K562 (cell line): ENCODE measurements around the gene MPRIP. TPM values are rescaled to one million over a fixed set of nuclear protein-coding genes. Genes with fewer than 3 reads are reported as not detected.

Experiments used
- ATAC-seq: fragments of 200-7000 bp; cut with Tn5 transposase; 3 replicates; pipeline ENCODE4 v1.9.1; 2020; ENCODE audit warnings: moderate library complexity
- BruUV-seq: library from RNA; stranded (reverse); fragments of 400-500 nt; replicated peaks from 2 replicates; lab custom pipeline; 2021; lab: Mats Ljungman, UMichigan
- CTCF ChIA-PET: fragments of 300-600 bp; formaldehyde crosslinking; extraction: SDS; loops from one replicate; lab custom pipeline; 2021; ENCODE audit warnings: low intra/inter-chr PET ratio; lab: Yijun Ruan, JAX
- POLR2A ChIA-PET: fragments of 300-600, 350-650 bp; sonication (Branson Sonifier 250); formaldehyde crosslinking; extraction: SDS; loops from one replicate; lab custom pipeline; 2021; ENCODE audit warnings: antibody characterized with exemption, inconsistent platforms; lab: Yijun Ruan, JAX
- DNase-seq, 4 experiments: peaks; one replicate each; pipeline versions ENCODE4 v3.0.0 to v3.0.0-alpha.2; 2011 to 2018; ENCODE audit warnings: low spot score in 3 of 4, mixed read lengths in 3 of 4; ENCODE audit errors: extremely low read depth in 1 of 4
- FAIRE-seq: peaks from 2 replicates; lab custom pipeline; 2011; peaks lifted over from hg19 to GRCh38; lab: Jason Lieb, UNC
- H2AFZ ChIP-seq: 2 replicates; pipeline ENCODE4 v1.6.0; 2011; ENCODE audit warnings: low read depth, low read length, control low read depth, inconsistent platforms
- H3K27ac ChIP-seq: fragments of 200-600 bp; 3 replicates; pipeline ENCODE4 v1.8.0; 2011; ENCODE audit warnings: low read depth, mild to moderate bottlenecking, control low read depth, inconsistent platforms, low read length, moderate library complexity, mixed read lengths; ENCODE audit errors: extremely low read depth
- H3K27me3 ChIP-seq, 2 experiments: fragments of 300-600 bp in 1 of 2; 2 replicates in 1 of 2; 3 replicates in 1 of 2; pipeline versions ENCODE4 v1.6.0 to v1.8.0; 2011; ENCODE audit warnings: inconsistent platforms in 2 of 2, low read length in 2 of 2, mild to moderate bottlenecking in 1 of 2, mixed read lengths in 1 of 2, moderate library complexity in 1 of 2; ENCODE audit not compliant: control insufficient read depth in 2 of 2, insufficient read depth in 2 of 2
- H3K36me3 ChIP-seq: fragments of 300-600 bp; 3 replicates; pipeline ENCODE4 v1.8.0; 2011; ENCODE audit warnings: mild to moderate bottlenecking, low read length, inconsistent platforms; ENCODE audit not compliant: control insufficient read depth, insufficient read depth
- H3K4me1 ChIP-seq, 2 experiments: fragments of 200-600 bp in 1 of 2; replicated peaks in 1 of 2; 2 replicates in 1 of 2; 3 replicates in 1 of 2; pipeline versions ENCODE4 v1.5.1 to v1.8.0; 2011; ENCODE audit warnings: inconsistent platforms in 2 of 2, low read length in 2 of 2, mild to moderate bottlenecking in 1 of 2, mixed read lengths in 1 of 2, moderate library complexity in 1 of 2; ENCODE audit not compliant: control insufficient read depth in 2 of 2, insufficient read depth in 2 of 2
- H3K4me2 ChIP-seq: 2 replicates; pipeline ENCODE4 v1.6.1; 2011; ENCODE audit warnings: low read length, control low read depth, inconsistent platforms, mixed read lengths; ENCODE audit not compliant: insufficient read depth
- H3K4me3 ChIP-seq: fragments of 200-600 bp; sonication (generic), shearing (Covaris generic); 2 replicates; pipeline ENCODE4 v1.5.1; 2016; ENCODE audit warnings: control low read depth, inconsistent platforms
- H3K79me2 ChIP-seq: fragments of 200-600 bp; 3 replicates; pipeline ENCODE4 v1.8.0; 2011; ENCODE audit warnings: low read length, inconsistent platforms; ENCODE audit not compliant: control insufficient read depth, insufficient read depth
- H3K9ac ChIP-seq, 2 experiments: 2 replicates each; pipeline versions ENCODE4 v1.6.0 to v1.6.1; 2011; ENCODE audit warnings: low read depth in 2 of 2, low read length in 2 of 2, control low read depth in 1 of 2, inconsistent platforms in 1 of 2, mild to moderate bottlenecking in 1 of 2, mixed read lengths in 1 of 2; ENCODE audit not compliant: insufficient read depth in 1 of 2
- H3K9me1 ChIP-seq: one replicate; pipeline ENCODE4 v1.6.0; 2011; ENCODE audit warnings: inconsistent platforms, mild to moderate bottlenecking, low read length, moderate library complexity; ENCODE audit not compliant: control insufficient read depth, insufficient read depth
- H3K9me3 ChIP-seq: replicated peaks from 2 replicates; pipeline ENCODE4 v1.5.1; 2011; ENCODE audit warnings: low read depth, low read length, inconsistent platforms; ENCODE audit not compliant: control insufficient read depth, insufficient read depth
- H4K20me1 ChIP-seq: replicated peaks from 2 replicates; pipeline ENCODE4 v1.6.1; 2011; ENCODE audit warnings: low read length, inconsistent platforms, mixed read lengths; ENCODE audit not compliant: control insufficient read depth, insufficient read depth
- CBX2 ChIP-seq: fragments of 200-600 bp; sonication (generic); IDR thresholded peaks from one replicate; pipeline ENCODE4 v1.6.1; 2012; ENCODE audit warnings: mild to moderate bottlenecking, low read length, inconsistent platforms; ENCODE audit not compliant: insufficient read depth, poor library complexity, severe bottlenecking
- PCBP1 ChIP-seq: fragments of 200-400 bp; formaldehyde crosslinking; IDR thresholded peaks from 2 replicates; pipeline ENCODE4 v1.6.1; 2018; ENCODE audit warnings: mild to moderate bottlenecking, low read depth, low read length; ENCODE audit not compliant: poor library complexity, severe bottlenecking
- WGBS: fragments of 100-300 bp; shearing (Covaris generic); methylation state at CpG from one replicate; pipeline ENCODE4 v1.1.6; 2016; ENCODE audit warnings: low coverage, mixed read lengths; ENCODE audit not compliant: insufficient coverage; ENCODE audit errors: missing lambda C conversion rate; 5-methylcytosine and 5-hydroxymethylcytosine counted together
- in situ Hi-C: fragments of 300-500 bp; cut with MboI; formaldehyde crosslinking; loops from 4 replicates; pipeline ENCODE4 v1.15.0; 2018; ENCODE audit warnings: inconsistent platforms, mixed read lengths
- intact Hi-C: fragments of 100-400 bp; cut with micrococcal nuclease; formaldehyde crosslinking; loops from 2 replicates; pipeline ENCODE4 v1.14.2; 2022
- polyA plus RNA-seq, 8 experiments: library from polyadenylated mRNA; depleted of rRNA in 4 of 8; stranded (reverse) in 5 of 8; unstranded in 3 of 8; fragments of >200 nt; fragmentation: Nextera tagmentation in 2 of 8; fragmentation: Illumina TruSeq in 1 of 8; extraction: Ambion mirVana in 2 of 8; extraction: Trizol in 1 of 8; gene quantifications; 2 replicates each; pipeline versions ENCODE4 v1.2.1 to v1.2.3, GENCODE V29; 2011 to 2014; ENCODE audit warnings: inconsistent platforms in 1 of 8, missing spikeins in 1 of 8
- total RNA-seq, 7 experiments: library from RNA; depleted of rRNA in 6 of 7; stranded (reverse); fragments of >200 nt in 6 of 7; fragmentation: Illumina TruSeq in 2 of 7; extraction: Trizol in 2 of 7; gene quantifications; 2 replicates each; pipeline versions ENCODE4 v1.2.1 to v1.2.3, GENCODE V29; 2011 to 2021; ENCODE audit warnings: low replicate concordance in 1 of 7
- TF ChIP-seq, protein P1 (sequence below): IDR thresholded peaks from 2 replicates; pipeline ENCODE4 v1.6.1; 2014; ENCODE audit warnings: antibody characterized with exemption

MPRIP gene
- total and polyA plus RNA-seq, 9 of the 15 experiments (the other 6 are each of a cell fraction or from before 2014, with no cell fraction given), result 10.0 to 72.6 (median 30.1) TPM

DNA sequence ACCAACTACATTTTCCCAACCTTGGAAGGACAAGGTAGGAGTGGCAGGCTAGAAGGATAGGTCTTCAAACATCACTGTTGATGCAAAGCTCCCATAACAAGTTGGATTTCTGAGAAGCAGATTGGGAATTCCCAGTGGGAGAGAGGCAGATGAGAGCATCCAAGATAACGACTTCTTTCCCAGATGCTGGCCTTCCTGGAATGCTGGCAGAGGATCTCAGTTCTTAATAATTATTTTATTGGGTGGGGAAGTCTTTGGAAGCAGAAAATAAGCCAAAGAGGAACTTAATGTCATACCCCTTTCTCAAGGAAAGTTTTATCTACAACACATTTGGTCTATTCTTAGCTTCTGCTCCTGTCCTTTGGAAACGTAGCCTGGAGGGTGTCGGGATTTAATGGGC lies 64.5 kb downstream of the MPRIP start (continued):
- TF ChIP-seq CBX2, result no peak
- TF ChIP-seq, protein P1, sequence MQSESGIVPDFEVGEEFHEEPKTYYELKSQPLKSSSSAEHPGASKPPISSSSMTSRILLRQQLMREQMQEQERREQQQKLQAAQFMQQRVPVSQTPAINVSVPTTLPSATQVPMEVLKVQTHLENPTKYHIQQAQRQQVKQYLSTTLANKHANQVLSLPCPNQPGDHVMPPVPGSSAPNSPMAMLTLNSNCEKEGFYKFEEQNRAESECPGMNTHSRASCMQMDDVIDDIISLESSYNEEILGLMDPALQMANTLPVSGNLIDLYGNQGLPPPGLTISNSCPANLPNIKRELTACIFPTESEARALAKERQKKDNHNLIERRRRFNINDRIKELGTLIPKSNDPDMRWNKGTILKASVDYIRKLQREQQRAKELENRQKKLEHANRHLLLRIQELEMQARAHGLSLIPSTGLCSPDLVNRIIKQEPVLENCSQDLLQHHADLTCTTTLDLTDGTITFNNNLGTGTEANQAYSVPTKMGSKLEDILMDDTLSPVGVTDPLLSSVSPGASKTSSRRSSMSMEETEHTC, result no peak

DNA sequence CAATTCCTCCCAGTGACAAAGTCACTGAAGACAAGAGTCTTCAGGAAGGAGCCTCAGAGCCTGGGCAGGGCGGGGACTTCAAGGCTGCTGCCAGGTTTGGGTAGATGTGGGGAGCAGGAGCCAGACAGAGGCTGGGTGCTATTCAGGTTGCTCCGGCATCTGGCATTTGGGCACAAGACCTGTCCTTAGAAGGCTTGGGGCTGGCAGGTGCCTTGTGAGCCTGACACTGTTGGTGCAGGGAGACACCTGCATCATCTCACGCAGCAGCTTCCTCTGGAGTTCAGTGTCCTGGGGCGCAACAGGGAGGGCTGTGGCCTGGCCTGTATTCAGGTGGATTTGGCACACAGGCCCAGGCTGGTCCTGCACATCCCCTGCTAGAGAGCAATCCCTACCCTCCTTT lies 65.0 kb downstream of the MPRIP start:
- H3K4me2 ChIP-seq, result no peak overlapping the region
- no peak for TF ChIP-seq PCBP1
- ChIA-PET CTCF (no interaction called here), POLR2A (interaction anchor here (1.2 kb wide), 1 partner anchor 13 kb away, joined by 5 read pairs; no protein-coding TSS in a partner anchor)
- H3K27ac ChIP-seq, result no peak overlapping the region
- H3K4me3 ChIP-seq, result no peak overlapping the region
- no peaks in the 10 kb centered on the region for H3K27me3 ChIP-seq
- H3K79me2 ChIP-seq, result no peaks in the 10 kb centered on the region
- no peaks in the 10 kb centered on the region for H3K9me3 ChIP-seq
- no peaks in the 10 kb centered on the region for H3K9me1 ChIP-seq
- ATAC-seq, result no peak
- intact Hi-C loops (no loop called here), in situ Hi-C loops (no loop called here)
- peaks cover 0 to 11% of the 10 kb centered on the region in 2 experiments; a peak in 3 of 5 replicates for H3K4me1 ChIP-seq
- BruUV-seq, result no TSS peak
- no peaks in the 10 kb centered on the region for H3K36me3 ChIP-seq
- FAIRE-seq, result no peak
- DNase-seq, result no peak
- H4K20me1 ChIP-seq, result 0 out of 2 replicates have a peak, but pooled peaks cover 9% of the 10 kb centered on the region
- H2AFZ ChIP-seq, result no peak overlapping the region
- no peak overlapping the region for H3K9ac ChIP-seq
- 92% methylated on average over 4 of the region's 4 CpGs for WGBS
